ENCODE data around the gene DAND5. TPM values are rescaled to one million over a fixed set of nuclear protein-coding genes. Genes with fewer than 3 reads are reported as not detected.
"Not testable (repeated sequence)": the region's sequence is repeated elsewhere in the genome, so short reads cannot be mapped to it uniquely, and the experiment has no call there.

Gene DAND5
- total RNA-seq, 1 experiment from 2014 or later, result 0.21 TPM

GRCh38 chr19:12947702-12948611, 21.4 kb upstream of the DAND5 start:
- H3K27me3 Mint-ChIP-seq (ENCODE audit: unreplicated experiment), result no peaks in the 10 kb centered on the region
- CTCF ChIA-PET, result no interaction called here
- H3K4me3 Mint-ChIP-seq (ENCODE audit: low read depth, unreplicated experiment), result no peak overlapping the region
- intact Hi-C loops (cut with micrococcal nuclease; ENCODE audit: unreplicated experiment), result no loop called here
- no peak for DNase-seq
- no peaks in the 10 kb centered on the region for H3K9me3 Mint-ChIP-seq (ENCODE audit: low read depth, unreplicated experiment)
- H3K4me1 Mint-ChIP-seq (ENCODE audit: low read depth, unreplicated experiment), result peaks cover 9% of the 10 kb centered on the region
- TF ChIP-seq CTCF (IDR thresholded peaks at IDR 0.05; ENCODE audit: unreplicated experiment), result no peak
- peaks cover 90% of the 10 kb centered on the region for H3K36me3 Mint-ChIP-seq (ENCODE audit: insufficient read depth, unreplicated experiment)
- no peak overlapping the region for H3K27ac Mint-ChIP-seq (ENCODE audit: unreplicated experiment)
- BruUV-seq (replicated peaks), result no TSS peak

- peaks cover 87% of the 10 kb centered on the region for H3K36me3 Mint-ChIP-seq (ENCODE audit: insufficient read depth, unreplicated experiment)
- H3K4me1 Mint-ChIP-seq (ENCODE audit: low read depth, unreplicated experiment), result peaks cover 3% of the 10 kb centered on the region
- intact Hi-C loops (cut with micrococcal nuclease; ENCODE audit: unreplicated experiment), result no loop called here
- CTCF ChIA-PET, result no interaction called here
- no peak overlapping the region for H3K27ac Mint-ChIP-seq (ENCODE audit: unreplicated experiment)
- no peak for TF ChIP-seq CTCF (IDR thresholded peaks at IDR 0.05; ENCODE audit: unreplicated experiment)
- no peak overlapping the region for H3K4me3 Mint-ChIP-seq (ENCODE audit: low read depth, unreplicated experiment)
- no peak for DNase-seq
- no peaks in the 10 kb centered on the region for H3K27me3 Mint-ChIP-seq (ENCODE audit: unreplicated experiment)
- H3K9me3 Mint-ChIP-seq (ENCODE audit: low read depth, unreplicated experiment), result no peaks in the 10 kb centered on the region
- BruUV-seq (replicated peaks), result no TSS peak
These were observed 20.6 kb upstream of the DAND5 start for GRCh38 chr19:12948612-12949362.

- no peak for TF ChIP-seq CTCF (IDR thresholded peaks at IDR 0.05; ENCODE audit: unreplicated experiment)
- no TSS peak for BruUV-seq (replicated peaks)
- DNase-seq, result no peak
- Mint-ChIP-seq H3K27ac (ENCODE audit: unreplicated experiment) (peak overlapping the region; percentile 50), H3K36me3 (ENCODE audit: insufficient read depth, unreplicated experiment) (peaks cover 84% of the 10 kb centered on the region), H3K9me3 (ENCODE audit: low read depth, unreplicated experiment) (no peaks in the 10 kb centered on the region), H3K27me3 (ENCODE audit: unreplicated experiment) (no peaks in the 10 kb centered on the region), H3K4me3 (ENCODE audit: low read depth, unreplicated experiment) (peak overlapping the region; percentile 26), H3K4me1 (ENCODE audit: low read depth, unreplicated experiment) (peaks cover 9% of the 10 kb centered on the region)
- intact Hi-C loops (cut with micrococcal nuclease; ENCODE audit: unreplicated experiment), result no loop called here
- CTCF ChIA-PET, result no interaction called here
These were observed 19.8 kb upstream of the DAND5 start for GRCh38 chr19:12949363-12950283.

GRCh38 chr19:12952050-12952449, 17.3 kb upstream of the DAND5 start:
- intact Hi-C loops (cut with micrococcal nuclease; ENCODE audit: unreplicated experiment); CTCF ChIA-PET; H3K4me3 Mint-ChIP-seq (ENCODE audit: low read depth, unreplicated experiment); H3K27ac Mint-ChIP-seq (ENCODE audit: unreplicated experiment); H3K9me3 Mint-ChIP-seq (ENCODE audit: low read depth, unreplicated experiment); DNase-seq; H3K27me3 Mint-ChIP-seq (ENCODE audit: unreplicated experiment); BruUV-seq (replicated peaks): not testable (repeated sequence)
- Mint-ChIP-seq H3K36me3 (ENCODE audit: insufficient read depth, unreplicated experiment) (peaks cover 80% of the 10 kb centered on the region), H3K4me1 (ENCODE audit: low read depth, unreplicated experiment) (peaks cover 22% of the 10 kb centered on the region)

Data from Calu3 (cell line).